ENCODE results near the gene TBC1D12.
"Not testable (repeated sequence)": the region's sequence is repeated elsewhere in the genome, so short reads cannot be mapped to it uniquely, and the experiment has no call there.

The TBC1D12 gene

DNA sequence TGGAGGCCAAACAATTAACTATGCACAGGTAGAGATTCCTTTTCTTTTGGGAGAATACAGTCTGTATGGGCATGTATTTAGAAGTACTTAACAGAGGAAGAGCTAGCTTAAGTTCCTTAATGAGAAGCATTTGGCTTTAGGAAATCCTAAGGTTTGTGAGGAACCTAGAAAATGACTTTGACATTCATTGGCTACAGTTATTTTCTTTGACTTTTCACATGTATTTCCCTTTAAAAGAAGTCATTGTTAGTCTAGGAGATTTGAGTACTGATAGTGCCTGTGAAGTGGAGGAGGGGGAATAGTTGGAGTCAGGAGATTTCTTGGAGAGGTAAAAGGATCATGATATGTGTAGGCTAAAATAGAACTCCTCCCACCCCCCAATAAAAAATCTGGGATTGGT lies 146.9 kb downstream of the TBC1D12 start:
- DNase-seq = no peak

- not testable (repeated sequence) for DNase-seq
These were observed 165.5 kb downstream of the TBC1D12 start for GRCh38 chr10:94567714-94568307.

DNA sequence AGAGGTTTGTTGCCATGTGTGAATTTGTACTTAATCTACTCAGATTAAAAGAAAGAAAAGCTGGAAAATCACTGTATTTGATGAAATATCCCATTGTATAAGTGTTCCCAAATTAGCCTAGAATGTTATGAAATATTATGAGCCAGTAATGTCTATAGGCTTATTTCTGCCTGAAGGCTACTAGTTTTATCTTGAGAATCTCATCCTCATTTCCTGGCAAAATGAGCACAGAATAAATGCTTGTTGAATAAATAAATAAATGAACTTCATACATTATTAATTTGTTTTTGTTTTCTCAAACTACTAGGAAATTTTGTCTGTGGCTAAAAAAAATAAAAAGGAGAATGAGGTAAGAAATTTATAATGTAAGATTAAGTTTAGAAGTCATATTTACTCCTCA lies 168.7 kb downstream of the TBC1D12 start:
- DNase-seq = no peak

DNA sequence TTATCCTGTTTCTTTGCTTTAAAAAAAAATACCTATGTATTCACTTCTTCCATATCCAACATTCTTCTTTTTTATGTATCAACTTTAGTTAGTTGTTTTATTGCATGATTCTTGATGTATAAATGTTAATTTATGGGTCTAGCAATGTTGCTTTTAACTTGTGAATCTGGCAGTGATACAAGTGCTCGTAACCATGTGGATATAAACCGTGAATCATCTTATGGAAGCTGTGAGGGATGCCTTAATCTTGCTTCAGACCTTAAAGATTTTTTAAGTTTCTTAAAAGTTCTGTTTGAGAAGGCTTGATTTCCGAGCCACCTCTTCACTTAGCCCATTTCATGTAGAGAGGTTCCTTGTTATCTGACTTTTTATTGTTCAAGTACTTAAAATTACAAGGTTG lies 169.2 kb downstream of the TBC1D12 start:
- DNase-seq = no peak

DNA sequence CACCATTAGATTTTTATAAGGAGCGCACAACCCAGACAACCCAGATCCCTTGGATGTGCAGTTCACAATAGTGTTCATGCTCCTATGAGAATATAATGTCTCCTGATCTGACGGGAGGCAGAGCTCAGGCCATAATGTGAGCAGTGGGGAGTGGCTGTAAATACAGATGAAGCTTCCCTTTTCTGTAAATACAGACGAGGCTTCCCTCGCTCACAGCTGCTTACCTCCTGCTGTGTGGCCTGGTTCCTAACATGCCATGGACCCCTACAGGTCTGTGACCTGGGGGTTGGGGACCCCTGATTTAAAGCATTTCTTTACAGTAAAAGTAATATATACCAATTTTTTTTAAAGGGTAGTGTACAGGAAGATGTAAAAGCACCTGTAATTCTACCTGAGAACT lies 176.4 kb downstream of the TBC1D12 start:
- DNase-seq = no peak

DNA sequence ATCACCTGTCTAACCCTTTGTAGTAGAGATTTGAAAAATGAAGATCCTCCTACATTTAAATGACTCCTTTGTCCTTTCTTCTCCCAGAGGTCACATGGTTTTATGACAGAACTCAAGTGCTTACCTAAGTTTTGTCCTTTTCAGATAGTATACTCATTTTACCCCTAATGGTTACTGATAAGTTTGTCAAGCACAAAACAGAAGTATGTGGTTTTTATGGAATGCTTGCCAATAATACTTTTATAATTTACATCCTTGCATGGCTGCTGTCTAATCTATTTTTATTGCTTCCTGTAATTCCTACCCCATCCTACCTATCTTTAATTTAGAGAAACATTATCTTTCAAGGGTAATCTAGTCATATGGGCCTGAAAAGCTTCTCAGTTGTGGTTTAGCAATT lies 180.8 kb downstream of the TBC1D12 start:
- DNase-seq = no peak

Measured in NCI-H526 (cell line).